Measurements from ENCODE around the gene PXT1. TPM values are rescaled to one million over a fixed set of nuclear protein-coding genes. Genes with fewer than 3 reads are reported as not detected.

Gene PXT1
- total RNA-seq, 1 donor from 2014 or later, result not detected

DNA sequence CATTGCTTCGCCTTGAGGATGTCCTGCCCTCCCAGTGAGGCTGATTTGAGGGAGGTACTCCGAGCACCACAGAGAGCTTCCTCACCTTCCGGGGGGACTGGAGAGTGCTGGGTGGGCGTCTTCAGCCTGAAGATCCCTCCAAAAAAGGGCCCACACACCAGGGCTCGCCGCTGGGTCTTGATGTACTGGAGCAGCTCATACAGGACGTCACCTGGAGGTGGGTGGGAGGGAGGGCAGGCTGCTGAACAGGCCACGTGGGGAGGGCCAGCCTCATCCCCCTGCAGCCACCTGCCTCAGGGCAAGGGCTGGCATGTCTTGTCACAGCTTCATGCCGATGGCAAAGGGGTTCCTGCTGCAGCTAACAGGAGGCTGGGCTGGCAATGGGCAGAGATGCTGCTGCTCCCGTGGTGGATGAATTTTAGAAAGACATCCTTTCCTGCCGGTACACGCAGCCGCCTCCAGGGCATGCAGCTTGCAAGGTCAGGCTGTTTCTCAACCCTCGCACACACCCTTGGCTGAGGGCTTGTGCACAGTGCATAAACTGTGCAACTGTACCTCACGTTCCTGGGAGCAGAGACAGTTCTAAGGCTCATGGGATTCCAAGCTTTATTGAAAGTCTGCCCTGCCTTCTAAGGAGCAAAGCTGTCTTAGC lies 69.2 kb downstream of the PXT1 start:
- no peak overlapping the region for H3K4me3 ChIP-seq
- H3K4me1 ChIP-seq, result peaks cover 4 to 15% of the 10 kb centered on the region in 2 donors
- no peak for TF ChIP-seq CTCF (IDR thresholded peaks at IDR 0.05)
- no peak for DNase-seq (ENCODE audit: low spot score in 2 of 2)
- no peaks in the 10 kb centered on the region for H3K9me3 ChIP-seq
- no peaks in the 10 kb centered on the region for H3K27me3 ChIP-seq
- intact Hi-C loops (cut with DNase I), result no loop called here
- peaks cover 3 to 4% of the 10 kb centered on the region in 2 donors for H3K36me3 ChIP-seq
- no peak overlapping the region for H3K27ac ChIP-seq

DNA sequence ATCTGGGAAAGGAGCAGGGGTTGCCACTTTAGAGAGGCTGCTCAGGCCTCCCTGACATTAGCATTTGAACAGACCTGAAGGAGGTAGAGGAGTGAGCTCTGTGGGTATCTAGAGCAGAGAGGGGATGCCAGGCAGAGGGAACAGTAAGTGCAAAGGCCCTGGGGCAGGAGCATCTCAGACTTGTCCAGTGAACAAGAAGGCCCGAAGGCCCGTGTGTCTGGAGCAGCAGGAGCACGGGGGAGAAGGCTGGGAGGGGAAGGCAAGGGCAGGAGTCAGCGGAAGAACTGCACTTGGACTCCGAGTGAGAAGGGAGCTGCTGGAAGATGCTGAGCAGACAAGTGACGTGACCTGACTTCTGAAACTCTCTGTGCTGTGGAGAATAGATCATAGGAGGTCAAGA lies 70.6 kb downstream of the PXT1 start:
- TF ChIP-seq CTCF (IDR thresholded peaks at IDR 0.05), result no peak
- intact Hi-C loops (cut with DNase I), result no loop called here
- DNase-seq (ENCODE audit: low spot score in 2 of 2), result no peak
- peaks cover 3 to 5% of the 10 kb centered on the region in 2 donors for H3K36me3 ChIP-seq
- H3K4me3 ChIP-seq, result no peak overlapping the region
- H3K27ac ChIP-seq, result no peak overlapping the region
- H3K27me3 ChIP-seq, result no peaks in the 10 kb centered on the region
- H3K9me3 ChIP-seq, result no peaks in the 10 kb centered on the region
- peaks cover 1 to 6% of the 10 kb centered on the region in 2 donors for H3K4me1 ChIP-seq

DNA sequence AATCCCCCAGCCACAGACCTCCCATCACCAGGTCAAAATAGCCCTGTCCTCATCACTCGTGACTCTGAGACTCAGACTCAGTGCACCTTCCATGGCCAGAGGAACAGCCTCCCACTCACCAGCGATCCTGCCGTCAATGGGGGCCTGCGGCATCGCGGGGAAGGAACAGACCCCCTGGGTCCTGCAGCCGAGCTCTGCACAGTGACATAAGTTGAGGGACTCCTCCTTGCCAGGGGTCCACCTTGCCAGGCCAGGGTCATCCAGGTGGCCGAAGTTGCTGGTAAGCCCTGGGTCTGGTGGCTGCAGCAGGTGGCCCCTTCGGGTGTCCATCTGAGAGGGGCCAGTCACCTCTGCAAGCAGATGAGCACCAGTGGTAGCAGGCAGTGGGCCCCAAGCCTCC lies 71.4 kb downstream of the PXT1 start:
- Histone ChIP-seq H3K27me3 (no peaks in the 10 kb centered on the region), H3K9me3 (no peaks in the 10 kb centered on the region), H3K27ac (no peak overlapping the region), H3K36me3 (peaks cover 3 to 5% of the 10 kb centered on the region in 2 donors), H3K4me1 (no peaks in the 10 kb centered on the region), H3K4me3 (no peak overlapping the region)
- TF ChIP-seq CTCF (IDR thresholded peaks at IDR 0.05), result no peak
- intact Hi-C loops (cut with DNase I), result no loop called here
- DNase-seq (ENCODE audit: low spot score in 2 of 2), result no peak

- no peak overlapping the region for H3K27ac ChIP-seq
- peaks cover 3 to 5% of the 10 kb centered on the region in 2 donors for H3K36me3 ChIP-seq
- no peaks in the 10 kb centered on the region for H3K27me3 ChIP-seq
- no peak for DNase-seq (ENCODE audit: low spot score in 2 of 2)
- no peak for TF ChIP-seq CTCF (IDR thresholded peaks at IDR 0.05)
- intact Hi-C loops (cut with DNase I), result no loop called here
- no peaks in the 10 kb centered on the region for H3K4me1 ChIP-seq
- H3K9me3 ChIP-seq, result no peaks in the 10 kb centered on the region
- H3K4me3 ChIP-seq, result no peak overlapping the region
These were observed 72.0 kb downstream of the PXT1 start for GRCh38 chr6:36370638-36371037.

DNA sequence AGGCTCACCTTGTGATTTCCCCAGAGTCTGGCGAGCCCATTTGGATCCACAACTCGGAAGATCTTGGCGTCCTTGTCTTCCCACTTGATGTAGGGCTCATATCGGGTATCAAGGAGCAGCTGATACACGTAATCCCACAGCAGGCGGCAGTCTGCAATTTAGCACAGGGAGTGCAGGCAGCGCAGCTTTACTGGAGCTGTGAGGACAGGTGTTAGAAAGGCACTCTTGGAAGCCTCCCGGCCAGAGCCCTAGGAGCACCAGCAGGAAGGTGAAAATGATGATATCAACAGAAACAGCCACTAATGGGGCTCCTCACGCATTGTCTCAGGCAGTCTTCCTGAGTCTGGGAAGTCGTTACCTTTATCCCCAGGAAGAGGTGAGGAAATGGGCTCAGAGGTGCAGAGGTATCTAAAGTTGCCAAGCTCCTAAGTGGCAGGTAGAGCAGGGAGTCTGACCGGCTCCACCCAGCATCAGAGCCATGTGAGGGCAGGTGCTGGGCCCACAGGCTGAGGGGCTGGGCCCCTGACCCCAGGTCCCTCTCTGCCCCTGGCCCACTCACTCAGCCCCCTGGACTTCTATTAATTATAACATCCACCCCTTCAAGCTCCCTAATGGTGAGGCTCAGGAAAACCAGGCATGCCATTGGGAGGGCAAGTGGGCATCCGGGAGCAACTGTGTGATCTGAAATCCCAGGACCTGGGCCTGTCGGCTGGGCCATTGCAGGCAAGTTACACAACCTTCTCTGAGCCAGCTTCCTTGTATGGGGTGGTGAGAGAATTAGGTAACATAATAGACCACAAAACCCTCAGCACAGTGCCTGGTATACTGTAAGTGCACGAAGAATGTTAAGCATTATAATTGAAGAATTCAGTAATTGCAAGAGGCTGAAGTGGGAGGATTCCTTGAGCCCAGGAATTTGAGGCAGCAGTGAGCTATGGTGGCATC lies 73.5 kb downstream of the PXT1 start:
- Histone ChIP-seq H3K9me3 (no peaks in the 10 kb centered on the region), H3K4me1 (no peaks in the 10 kb centered on the region), H3K27me3 (no peaks in the 10 kb centered on the region), H3K36me3 (peaks cover 3 to 5% of the 10 kb centered on the region in 2 donors), H3K4me3 (no peak overlapping the region), H3K27ac (no peak overlapping the region)
- intact Hi-C loops (cut with DNase I), result no loop called here
- DNase-seq (ENCODE audit: low spot score in 2 of 2), result no peak
- no peak for TF ChIP-seq CTCF (IDR thresholded peaks at IDR 0.05)
